BJ (cell line): ENCODE measurements around the gene RAB33B. TPM values are rescaled to one million over a fixed set of nuclear protein-coding genes. Genes with fewer than 3 reads are reported as not detected.
"Not testable (repeated sequence)": the region's sequence is repeated elsewhere in the genome, so short reads cannot be mapped to it uniquely, and the experiment has no call there.

Experiments used
- CTCF ChIA-PET: fragments of 350-600 bp; formaldehyde crosslinking; extraction: SDS; loops from one replicate; lab custom pipeline; 2021; ENCODE audit warnings: antibody characterized with exemption, inconsistent platforms; lab: Yijun Ruan, JAX
- POLR2A ChIA-PET: fragments of 300-600 bp; sonication (Branson Sonifier 250); formaldehyde crosslinking; extraction: SDS; loops from one replicate; lab custom pipeline; 2021; ENCODE audit warnings: antibody characterized with exemption; lab: Charles Lee
- DNase-seq: peaks from one replicate; pipeline ENCODE4 v3.0.0-alpha.2; 2011; ENCODE audit warnings: low read depth
- H3K27me3 ChIP-seq: 2 replicates; pipeline ENCODE4 v1.6.0; 2011; ENCODE audit warnings: low read length; ENCODE audit not compliant: control insufficient read depth, insufficient read depth
- H3K36me3 ChIP-seq: 2 replicates; pipeline ENCODE4 v1.5.1; 2011; ENCODE audit warnings: low read length; ENCODE audit not compliant: control insufficient read depth, insufficient read depth
- H3K4me3 ChIP-seq: 2 replicates; pipeline ENCODE4 v1.5.1; 2011; ENCODE audit warnings: low read depth, mild to moderate bottlenecking, control low read depth, low read length
- CTCF ChIP-seq: IDR thresholded peaks from 2 replicates; pipeline ENCODE4 v1.5.1; 2011; ENCODE audit warnings: low read depth, mild to moderate bottlenecking, control low read depth, inconsistent platforms, low read length, moderate library complexity; ENCODE audit not compliant: insufficient read depth
- polyA minus RNA-seq: library from RNA; depleted of rRNA, polyadenylated mRNA; stranded (reverse); fragments of >200 nt; gene quantifications from 2 replicates; pipeline ENCODE4 v1.2.3, GENCODE V29; 2011; rRNA and poly(A)+ RNA removed
- polyA plus RNA-seq: library from polyadenylated mRNA; depleted of rRNA; stranded (reverse); fragments of >200 nt; gene quantifications from 2 replicates; pipeline ENCODE4 v1.2.3, GENCODE V29; 2011; rRNA removed

Gene RAB33B
- polyA plus RNA-seq (4.0 and 6.2 TPM in 2 replicates), polyA minus RNA-seq (5.2 and 5.9 TPM in 2 replicates)

DNA sequence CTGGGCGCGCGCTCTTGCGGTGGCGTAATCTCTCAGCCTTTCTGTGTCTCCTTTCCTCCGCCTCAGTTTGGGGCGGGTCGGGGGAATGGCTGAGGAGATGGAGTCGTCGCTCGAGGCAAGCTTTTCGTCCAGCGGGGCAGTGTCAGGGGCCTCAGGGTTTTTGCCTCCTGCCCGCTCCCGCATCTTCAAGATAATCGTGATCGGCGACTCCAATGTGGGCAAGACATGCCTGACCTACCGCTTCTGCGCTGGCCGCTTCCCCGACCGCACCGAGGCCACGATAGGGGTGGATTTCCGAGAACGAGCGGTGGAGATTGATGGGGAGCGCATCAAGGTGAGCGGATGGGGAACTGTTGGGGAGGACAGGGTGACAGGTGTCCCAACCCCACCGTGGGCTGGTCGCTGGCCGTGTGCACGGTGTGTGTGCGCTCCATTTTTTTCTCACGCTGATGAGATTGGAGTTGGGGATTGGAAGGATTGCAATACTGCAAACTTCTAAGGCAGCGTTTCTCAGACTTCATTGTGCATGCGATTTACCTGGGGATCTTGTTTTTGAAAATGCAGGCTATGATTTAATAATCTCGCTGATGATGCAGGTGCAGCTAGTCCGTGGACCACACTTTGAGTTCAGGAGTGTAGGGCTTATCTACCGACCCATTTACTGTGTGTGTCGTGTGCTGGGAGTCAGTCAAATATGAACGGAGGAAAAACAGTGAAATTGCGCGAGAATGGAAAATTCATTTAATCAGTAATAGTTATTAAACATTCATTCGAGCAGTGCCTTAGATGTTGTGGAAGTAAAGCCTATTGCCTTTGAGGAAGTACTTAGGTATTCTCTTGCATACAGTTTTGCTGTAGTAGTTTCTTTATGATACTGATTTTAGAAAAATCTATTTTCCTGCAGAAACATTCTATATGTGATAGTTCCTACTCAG is at the start of gene RAB33B:
TSS of gene RAB33B (plus strand) at position 11 of the 935 bp plus-strand sequence. CDS start at position 86, 75 bp downstream.
- CTCF ChIA-PET = interaction anchor here (2.3 kb wide), 1 partner anchor 38 kb away, joined by 4 read pairs; no protein-coding TSS in a partner anchor
- H3K4me3 ChIP-seq = peak within 1 kb of the TSS; percentile 85
- DNase-seq = no peak
- no peaks in the 10 kb centered on the region for H3K36me3 ChIP-seq
- no peak for TF ChIP-seq CTCF
- H3K27me3 ChIP-seq = no peaks in the 10 kb centered on the region
- POLR2A ChIA-PET = interaction anchor here (0.5 kb wide), 1 partner anchor 106 kb away, joined by 3 read pairs; no protein-coding TSS in a partner anchor

- Histone ChIP-seq H3K36me3 (no peaks in the 10 kb centered on the region), H3K27me3 (no peaks in the 10 kb centered on the region), H3K4me3 (no peak overlapping the region)
- DNase-seq = no peak
- CTCF ChIA-PET = no interaction called here
- POLR2A ChIA-PET = no interaction called here
- no peak for TF ChIP-seq CTCF
Observed at GRCh38 chr4:139410312-139410711, 43.6 kb upstream of the RAB33B start.

- POLR2A ChIA-PET, DNase-seq, H3K4me3 ChIP-seq, H3K36me3 ChIP-seq, H3K27me3 ChIP-seq: not testable (repeated sequence)
- CTCF ChIA-PET = interaction anchor here (1.5 to 2.0 kb wide), 3 partner anchors 12 to 140 kb away, joined by 4 read pairs; no protein-coding TSS in a partner anchor
Observed at GRCh38 chr4:139414671-139415210, 39.2 kb upstream of the RAB33B start.

DNA sequence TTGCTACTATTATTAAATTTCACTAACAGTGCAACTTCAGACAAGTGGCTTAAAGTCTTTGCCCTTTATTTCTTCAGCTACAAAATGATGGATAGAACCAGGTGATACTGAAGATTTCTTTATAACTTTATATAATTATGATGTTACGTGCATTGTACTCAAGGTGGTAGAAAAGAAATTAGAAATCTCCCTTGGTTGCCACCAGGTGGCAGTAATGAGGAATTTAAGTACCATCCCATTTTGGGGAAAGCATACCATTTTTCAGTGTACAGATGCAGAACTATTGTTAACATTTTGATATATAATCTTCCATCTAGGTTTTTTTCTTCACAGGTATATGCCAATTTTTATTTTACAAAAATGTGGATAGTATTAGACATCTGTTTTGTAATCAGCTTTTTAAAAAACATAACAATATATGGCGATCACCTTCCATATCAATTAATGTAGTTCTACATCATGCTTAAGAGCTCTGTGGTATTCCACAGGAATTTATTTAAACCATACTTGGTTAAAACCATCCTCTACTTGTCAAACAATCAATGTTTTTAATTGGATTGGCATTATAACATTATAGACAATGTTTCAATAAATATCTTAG is 37.7 kb upstream of the RAB33B start:
- H3K27me3 ChIP-seq = no peaks in the 10 kb centered on the region
- ChIA-PET POLR2A (no interaction called here), CTCF (interaction anchor here (0.6 to 2.0 kb wide), 7 partner anchors 10 to 188 kb away, joined by 3 to 9 read pairs (median 4); partner anchors contain the start of gene RAB33B)
- H3K36me3 ChIP-seq = no peaks in the 10 kb centered on the region
- TF ChIP-seq CTCF = peak; percentile 63
- DNase-seq = no peak
- no peak overlapping the region for H3K4me3 ChIP-seq

GRCh38 chr4:139419388-139419914 is 34.5 kb upstream of the RAB33B start:
- Histone ChIP-seq H3K27me3 (no peaks in the 10 kb centered on the region), H3K36me3 (no peaks in the 10 kb centered on the region), H3K4me3 (no peak overlapping the region)
- ChIA-PET POLR2A (interaction anchor here (0.7 kb wide), 2 partner anchors 176 to 214 kb away, joined by 4 to 11 read pairs; no protein-coding TSS in a partner anchor), CTCF (interaction anchor here (1.2 kb wide), 2 partner anchors 14 to 21 kb away, joined by 3 to 4 read pairs; no protein-coding TSS in a partner anchor)
- TF ChIP-seq CTCF = no peak
- peak; percentile 43 for DNase-seq
